NT2/D1 (cell line): ENCODE measurements around the gene TMEM129.

Source experiments
- DNase-seq: peaks from one replicate; pipeline ENCODE4 v3.0.0-alpha.2; 2011; ENCODE audit warnings: low read depth, low spot score
- H3K27me3 ChIP-seq: 2 replicates; pipeline ENCODE4 v1.6.0; 2011; ENCODE audit warnings: mild to moderate bottlenecking; ENCODE audit not compliant: insufficient read length, insufficient read depth
- H3K36me3 ChIP-seq: 2 replicates; pipeline ENCODE4 v1.6.1; 2011; ENCODE audit warnings: mild to moderate bottlenecking, low read length, mixed read lengths; ENCODE audit not compliant: insufficient read depth, insufficient read length
- H3K4me1 ChIP-seq: 2 replicates; pipeline ENCODE4 v1.5.1; 2011; ENCODE audit not compliant: insufficient read depth, insufficient read length
- H3K4me3 ChIP-seq: 2 replicates; pipeline ENCODE4 v1.5.1; 2011; ENCODE audit warnings: low read depth; ENCODE audit not compliant: insufficient read length
- H3K9ac ChIP-seq: 2 replicates; pipeline ENCODE4 v1.6.0; 2011; ENCODE audit warnings: low read depth; ENCODE audit not compliant: insufficient read length
- H3K9me3 ChIP-seq: 2 replicates; pipeline ENCODE4 v1.5.1; 2011; ENCODE audit warnings: mild to moderate bottlenecking, low read length; ENCODE audit not compliant: insufficient read depth
- SUZ12 ChIP-seq: IDR thresholded peaks from 2 replicates; pipeline ENCODE4 v1.6.1; 2011; ENCODE audit not compliant: insufficient read length, insufficient read depth; ENCODE audit errors: extremely low read depth
- YY1 ChIP-seq: IDR thresholded peaks from 2 replicates; pipeline ENCODE4 v1.6.1; 2011; ENCODE audit not compliant: insufficient read length, insufficient read depth
- ZNF274 ChIP-seq: IDR thresholded peaks from 2 replicates; pipeline ENCODE4 v1.6.1; 2011; ENCODE audit warnings: mild to moderate bottlenecking, low read depth, low read length

TMEM129 gene

GRCh38 chr4:1668488-1668840 lies 52.7 kb downstream of the TMEM129 start:
- Histone ChIP-seq H3K4me3 (no peak overlapping the region), H3K36me3 (no peaks in the 10 kb centered on the region), H3K9ac (no peak overlapping the region), H3K4me1 (peaks cover 5% of the 10 kb centered on the region), H3K9me3 (no peaks in the 10 kb centered on the region), H3K27me3 (no peaks in the 10 kb centered on the region)
- no peak for DNase-seq
- no peak for TF ChIP-seq SUZ12
- no peak for TF ChIP-seq ZNF274
- no peak for TF ChIP-seq YY1

- DNase-seq, result no peak
- Histone ChIP-seq H3K4me3 (no peak overlapping the region), H3K9me3 (no peaks in the 10 kb centered on the region), H3K9ac (no peak overlapping the region), H3K36me3 (no peaks in the 10 kb centered on the region), H3K4me1 (peaks cover 5% of the 10 kb centered on the region), H3K27me3 (no peaks in the 10 kb centered on the region)
- TF ChIP-seq ZNF274 (no peak), SUZ12 (no peak), YY1 (no peak)
These were observed 53.9 kb downstream of the TMEM129 start for GRCh38 chr4:1667273-1667672.

- H3K27me3 ChIP-seq, result no peaks in the 10 kb centered on the region
- H3K36me3 ChIP-seq, result no peaks in the 10 kb centered on the region
- H3K9ac ChIP-seq, result no peak overlapping the region
- H3K4me1 ChIP-seq, result peaks cover 5% of the 10 kb centered on the region
- no peak overlapping the region for H3K4me3 ChIP-seq
- no peak for TF ChIP-seq YY1
- TF ChIP-seq SUZ12, result no peak
- TF ChIP-seq ZNF274, result no peak
- no peak for DNase-seq
- no peaks in the 10 kb centered on the region for H3K9me3 ChIP-seq
These were observed 54.7 kb downstream of the TMEM129 start for GRCh38 chr4:1666391-1666790.
